GM12865 (cell line): Measurements from ENCODE around the gene AIG1.
"Not testable (repeated sequence)": the region's sequence is repeated elsewhere in the genome, so short reads cannot be mapped to it uniquely, and the experiment has no call there.

Experiments used
- DNase-seq: peaks from one replicate; pipeline ENCODE4 v3.0.0; 2010; ENCODE audit warnings: low read depth
- H3K4me3 ChIP-seq: 2 replicates; pipeline ENCODE4 v1.5.1; 2011; ENCODE audit warnings: mild to moderate bottlenecking, low read depth, low read length, control low read depth
- TF ChIP-seq, protein P1 (sequence below): IDR thresholded peaks from 2 replicates; pipeline ENCODE4 v1.5.1; 2011; ENCODE audit warnings: low read length, control low read depth, low read depth, inconsistent platforms; ENCODE audit not compliant: insufficient read depth; ENCODE audit errors: missing control alignments

Gene AIG1

GRCh38 chr6:143339223-143339622 is 278.5 kb downstream of the AIG1 start:
- no peak for DNase-seq
- TF ChIP-seq, protein P1, sequence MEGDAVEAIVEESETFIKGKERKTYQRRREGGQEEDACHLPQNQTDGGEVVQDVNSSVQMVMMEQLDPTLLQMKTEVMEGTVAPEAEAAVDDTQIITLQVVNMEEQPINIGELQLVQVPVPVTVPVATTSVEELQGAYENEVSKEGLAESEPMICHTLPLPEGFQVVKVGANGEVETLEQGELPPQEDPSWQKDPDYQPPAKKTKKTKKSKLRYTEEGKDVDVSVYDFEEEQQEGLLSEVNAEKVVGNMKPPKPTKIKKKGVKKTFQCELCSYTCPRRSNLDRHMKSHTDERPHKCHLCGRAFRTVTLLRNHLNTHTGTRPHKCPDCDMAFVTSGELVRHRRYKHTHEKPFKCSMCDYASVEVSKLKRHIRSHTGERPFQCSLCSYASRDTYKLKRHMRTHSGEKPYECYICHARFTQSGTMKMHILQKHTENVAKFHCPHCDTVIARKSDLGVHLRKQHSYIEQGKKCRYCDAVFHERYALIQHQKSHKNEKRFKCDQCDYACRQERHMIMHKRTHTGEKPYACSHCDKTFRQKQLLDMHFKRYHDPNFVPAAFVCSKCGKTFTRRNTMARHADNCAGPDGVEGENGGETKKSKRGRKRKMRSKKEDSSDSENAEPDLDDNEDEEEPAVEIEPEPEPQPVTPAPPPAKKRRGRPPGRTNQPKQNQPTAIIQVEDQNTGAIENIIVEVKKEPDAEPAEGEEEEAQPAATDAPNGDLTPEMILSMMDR, result no peak
- H3K4me3 ChIP-seq, result no peak overlapping the region

GRCh38 chr6:143345477-143345876 is 284.8 kb downstream of the AIG1 start:
- not testable (repeated sequence) for DNase-seq

GRCh38 chr6:143346004-143346403 is 285.3 kb downstream of the AIG1 start:
- no peak overlapping the region for H3K4me3 ChIP-seq
- no peak for DNase-seq
- TF ChIP-seq, protein P1, result no peak

More at GRCh38 chr6:143345477-143345876, 284.8 kb downstream of the AIG1 start:
- not testable (repeated sequence) for H3K4me3 ChIP-seq

- TF ChIP-seq, protein P1, result no peak
- H3K4me3 ChIP-seq, result no peak overlapping the region
- no peak for DNase-seq
Measured at GRCh38 chr6:143348531-143348930, 287.8 kb downstream of the AIG1 start.

DNA sequence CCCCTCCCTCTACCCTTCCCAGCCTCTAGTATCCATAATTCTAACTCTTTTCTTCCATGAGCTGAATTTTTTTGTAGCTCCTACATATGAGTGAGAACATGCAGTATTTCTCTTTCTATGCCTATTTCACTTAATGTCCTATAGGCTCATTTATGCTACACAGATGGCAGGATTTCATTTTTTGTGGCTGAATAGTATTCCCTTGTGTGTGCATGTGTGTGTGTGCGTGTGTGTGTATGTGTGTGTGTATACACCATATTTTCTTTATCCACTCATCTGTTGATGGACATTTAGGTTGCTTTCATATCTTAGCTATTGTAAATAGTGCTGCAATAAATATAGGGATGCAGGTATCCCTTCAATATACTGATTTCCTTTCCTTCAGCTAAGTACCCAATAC is 288.8 kb downstream of the AIG1 start:
- DNase-seq, result no peak
- TF ChIP-seq, protein P1, result no peak
- no peak overlapping the region for H3K4me3 ChIP-seq

DNA sequence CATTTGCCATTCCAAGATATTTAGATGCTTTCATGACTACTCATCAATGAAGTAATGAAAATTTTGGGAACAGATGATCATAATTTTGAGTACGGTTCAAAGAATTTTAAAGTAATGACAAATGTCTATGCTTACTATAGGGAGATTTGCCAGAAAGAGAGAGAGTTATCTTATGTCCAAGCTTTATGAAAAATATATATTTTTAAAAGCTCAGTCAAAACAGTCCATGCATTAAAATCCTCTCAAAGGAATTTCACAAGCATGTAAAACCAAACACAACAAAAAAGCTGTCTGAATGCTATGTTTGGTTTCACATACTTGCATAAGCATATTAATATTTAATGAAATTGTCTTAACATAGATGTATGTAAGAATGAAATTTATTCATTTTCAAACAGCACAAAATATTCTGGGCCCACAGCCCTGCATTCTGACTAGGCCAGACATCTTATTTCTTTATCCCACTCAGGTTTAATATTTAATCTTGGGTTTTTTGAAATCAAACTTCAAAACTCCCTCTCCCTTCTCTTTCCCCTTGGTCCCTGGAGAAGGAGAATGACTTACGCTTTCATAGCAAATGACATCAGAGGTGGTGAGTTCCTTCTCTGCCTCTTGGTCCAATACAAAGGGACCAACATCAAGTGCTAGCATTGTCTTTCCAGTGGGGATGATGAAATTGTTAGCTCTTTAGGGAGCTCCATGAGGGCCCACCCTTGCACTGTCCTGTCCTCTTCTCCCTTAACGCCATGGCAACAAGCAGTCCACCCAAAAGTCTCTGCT is 295.6 kb downstream of the AIG1 start:
- no peak overlapping the region for H3K4me3 ChIP-seq
- TF ChIP-seq, protein P1, result no peak
- DNase-seq, result no peak

- no peak overlapping the region for H3K4me3 ChIP-seq
- no peak for DNase-seq
- TF ChIP-seq, protein P1, result no peak
Measured at GRCh38 chr6:143357152-143357551, 296.5 kb downstream of the AIG1 start.
